HG03103 (cell line): Measurements from ENCODE around the gene SUPV3L1.
"Not testable (repeated sequence)": the region's sequence is repeated elsewhere in the genome, so short reads cannot be mapped to it uniquely, and the experiment has no call there.

ENCODE experiments used
- ATAC-seq: cut with Tn5 transposase; IDR thresholded peaks from one replicate; pipeline ENCODE4 v1.9.1; 2021; ENCODE audit warnings: low read depth; ENCODE audit not compliant: unreplicated experiment

The SUPV3L1 gene

GRCh38 chr10:69228151-69228550, 48.1 kb downstream of the SUPV3L1 start:
- ATAC-seq, result no peak

GRCh38 chr10:69229616-69229916, 49.5 kb downstream of the SUPV3L1 start:
- no peak for ATAC-seq

GRCh38 chr10:69230128-69230527, 50.1 kb downstream of the SUPV3L1 start:
- no peak for ATAC-seq

- ATAC-seq, result no peak
Measured at GRCh38 chr10:69232252-69232651, 52.2 kb downstream of the SUPV3L1 start.

- no peak for ATAC-seq
Measured at GRCh38 chr10:69232736-69233480, 52.9 kb downstream of the SUPV3L1 start.

- ATAC-seq, result no peak
Measured at GRCh38 chr10:69234447-69234846, 54.4 kb downstream of the SUPV3L1 start.

- no peak for ATAC-seq
Measured at GRCh38 chr10:69237528-69238159, 57.6 kb downstream of the SUPV3L1 start.

- ATAC-seq, result no peak
Measured at GRCh38 chr10:69239136-69239535, 59.1 kb downstream of the SUPV3L1 start.

- no peak for ATAC-seq
Measured at GRCh38 chr10:69239816-69240434, 59.9 kb downstream of the SUPV3L1 start.

- no peak for ATAC-seq
Measured at GRCh38 chr10:69240455-69240854, 60.4 kb downstream of the SUPV3L1 start.

- no peak for ATAC-seq
Measured at GRCh38 chr10:69241575-69241974, 61.5 kb downstream of the SUPV3L1 start.

- ATAC-seq, result no peak
Measured at GRCh38 chr10:69242040-69242851, 62.2 kb downstream of the SUPV3L1 start.

- ATAC-seq, result no peak
Measured at GRCh38 chr10:69242852-69243212, 62.8 kb downstream of the SUPV3L1 start.

GRCh38 chr10:69243817-69244216, 63.8 kb downstream of the SUPV3L1 start:
- ATAC-seq, result no peak

- ATAC-seq, result no peak
Measured at GRCh38 chr10:69246036-69246435, 66.0 kb downstream of the SUPV3L1 start.

- ATAC-seq, result no peak
Measured at GRCh38 chr10:69246581-69247312, 66.7 kb downstream of the SUPV3L1 start.

GRCh38 chr10:69247313-69247710, 67.3 kb downstream of the SUPV3L1 start:
- no peak for ATAC-seq

- ATAC-seq, result no peak
Measured at GRCh38 chr10:69248117-69248730, 68.2 kb downstream of the SUPV3L1 start.

GRCh38 chr10:69250041-69250440, 70.0 kb downstream of the SUPV3L1 start:
- no peak for ATAC-seq

- ATAC-seq, result not testable (repeated sequence)
Measured at GRCh38 chr10:69251417-69251816, 71.4 kb downstream of the SUPV3L1 start.
